Measurements from ENCODE around the gene PLA2G2F.
A peak's percentile ranks its signal among the peaks of the same experiment; 100 is the strongest.

PLA2G2F gene

DNA sequence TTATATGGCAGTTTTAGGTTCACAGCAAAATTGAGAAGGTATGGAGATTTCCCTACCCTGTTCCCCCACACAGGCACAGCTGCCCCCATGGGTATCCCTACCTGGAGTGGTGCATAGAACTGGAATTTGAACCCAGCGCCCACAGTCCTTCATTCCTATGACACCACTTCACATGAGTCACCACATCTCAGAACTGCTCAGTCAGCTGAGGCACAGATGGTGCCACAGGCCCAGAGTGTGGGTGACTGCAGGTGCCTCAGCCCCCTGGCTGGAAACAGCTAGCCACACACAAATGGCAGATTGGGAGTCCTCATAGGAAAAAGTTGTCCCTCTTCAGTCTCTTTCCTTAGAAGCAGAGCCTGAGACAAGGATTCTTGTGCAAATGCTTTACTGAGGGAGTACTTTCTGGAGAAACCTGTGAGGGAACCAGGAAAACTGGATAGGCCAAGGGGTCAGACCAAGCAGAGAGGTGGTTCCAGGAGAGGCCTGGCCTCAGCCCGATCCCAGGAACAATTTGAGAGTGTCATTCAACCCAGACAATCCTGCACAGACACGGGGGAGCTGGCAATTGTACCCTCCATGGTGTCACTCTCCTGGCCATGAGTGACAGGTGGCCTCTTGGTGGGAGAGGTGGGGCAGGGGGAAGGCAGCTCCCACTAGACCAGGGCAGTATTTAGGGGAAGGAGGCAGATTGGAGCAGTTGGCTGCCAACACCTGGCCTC, 26.7 kb upstream of the PLA2G2F start:
- DNase-seq (ENCODE audit: low read depth) = peak; percentile 29
- H3K4me3 ChIP-seq (ENCODE audit: control insufficient read depth, low read depth, low read length) = no peak overlapping the region
- TF ChIP-seq, protein P1, sequence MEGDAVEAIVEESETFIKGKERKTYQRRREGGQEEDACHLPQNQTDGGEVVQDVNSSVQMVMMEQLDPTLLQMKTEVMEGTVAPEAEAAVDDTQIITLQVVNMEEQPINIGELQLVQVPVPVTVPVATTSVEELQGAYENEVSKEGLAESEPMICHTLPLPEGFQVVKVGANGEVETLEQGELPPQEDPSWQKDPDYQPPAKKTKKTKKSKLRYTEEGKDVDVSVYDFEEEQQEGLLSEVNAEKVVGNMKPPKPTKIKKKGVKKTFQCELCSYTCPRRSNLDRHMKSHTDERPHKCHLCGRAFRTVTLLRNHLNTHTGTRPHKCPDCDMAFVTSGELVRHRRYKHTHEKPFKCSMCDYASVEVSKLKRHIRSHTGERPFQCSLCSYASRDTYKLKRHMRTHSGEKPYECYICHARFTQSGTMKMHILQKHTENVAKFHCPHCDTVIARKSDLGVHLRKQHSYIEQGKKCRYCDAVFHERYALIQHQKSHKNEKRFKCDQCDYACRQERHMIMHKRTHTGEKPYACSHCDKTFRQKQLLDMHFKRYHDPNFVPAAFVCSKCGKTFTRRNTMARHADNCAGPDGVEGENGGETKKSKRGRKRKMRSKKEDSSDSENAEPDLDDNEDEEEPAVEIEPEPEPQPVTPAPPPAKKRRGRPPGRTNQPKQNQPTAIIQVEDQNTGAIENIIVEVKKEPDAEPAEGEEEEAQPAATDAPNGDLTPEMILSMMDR (conservative IDR thresholded peaks at IDR 0.05; ENCODE audit: control insufficient read depth, insufficient read depth, low read depth, low read length) = no peak

DNA sequence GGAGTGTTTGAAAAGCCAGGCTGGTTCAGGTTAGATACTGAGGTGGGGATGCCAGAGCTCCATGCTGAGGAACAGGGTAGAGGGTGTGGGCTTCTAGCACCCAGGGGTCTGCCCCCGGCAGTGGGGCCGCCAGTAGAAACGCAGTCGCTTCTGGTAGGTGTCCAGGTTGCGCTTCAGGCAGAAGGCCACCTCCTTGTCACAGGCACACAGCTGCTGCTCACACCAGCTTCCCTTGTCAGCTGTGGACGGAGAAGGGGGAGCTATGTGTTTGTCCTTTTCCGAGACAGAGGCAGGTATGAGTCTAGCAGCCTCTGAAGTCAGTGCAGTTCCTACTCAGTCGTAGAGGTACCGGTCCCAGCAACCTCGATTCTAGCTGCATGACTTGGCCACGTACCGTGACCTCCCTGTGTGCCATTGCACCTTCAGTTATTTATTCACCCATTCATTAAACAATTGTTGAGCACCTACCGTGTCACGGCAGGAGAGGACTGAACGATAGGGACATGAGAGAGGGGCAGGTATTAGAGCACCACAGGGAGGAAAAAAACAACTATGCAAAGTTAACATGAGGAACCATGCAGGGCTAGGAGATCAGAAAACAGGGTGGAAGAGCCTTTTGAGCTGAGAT, 25.0 kb upstream of the PLA2G2F start:
- no peak overlapping the region for H3K4me3 ChIP-seq (ENCODE audit: control insufficient read depth, low read depth, low read length)
- TF ChIP-seq, protein P1 (conservative IDR thresholded peaks at IDR 0.05; ENCODE audit: control insufficient read depth, insufficient read depth, low read depth, low read length) = no peak
- DNase-seq (ENCODE audit: low read depth) = no peak

DNA sequence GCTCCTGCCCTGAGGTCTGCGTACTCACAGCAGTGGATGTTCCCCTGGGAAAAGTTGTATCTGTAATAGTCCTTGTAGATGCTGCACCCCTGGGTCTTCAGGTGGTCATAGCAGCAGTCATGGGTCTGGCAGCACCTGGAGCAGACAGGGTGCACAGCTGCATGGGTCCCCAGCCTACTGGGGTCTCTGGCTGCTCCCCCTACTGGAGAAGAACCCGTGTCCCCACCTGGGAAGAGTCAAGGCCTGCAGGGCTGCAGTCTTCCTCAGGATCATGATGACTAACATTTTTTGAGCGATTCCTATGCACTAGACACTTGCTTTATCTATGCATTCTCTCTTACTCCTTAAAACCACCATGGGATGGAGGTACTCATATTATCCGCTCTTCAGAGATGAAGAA, 23.6 kb upstream of the PLA2G2F start:
- TF ChIP-seq, protein P1 (conservative IDR thresholded peaks at IDR 0.05; ENCODE audit: control insufficient read depth, insufficient read depth, low read depth, low read length) = no peak
- H3K4me3 ChIP-seq (ENCODE audit: control insufficient read depth, low read depth, low read length) = no peak overlapping the region
- DNase-seq (ENCODE audit: low read depth) = no peak

DNA sequence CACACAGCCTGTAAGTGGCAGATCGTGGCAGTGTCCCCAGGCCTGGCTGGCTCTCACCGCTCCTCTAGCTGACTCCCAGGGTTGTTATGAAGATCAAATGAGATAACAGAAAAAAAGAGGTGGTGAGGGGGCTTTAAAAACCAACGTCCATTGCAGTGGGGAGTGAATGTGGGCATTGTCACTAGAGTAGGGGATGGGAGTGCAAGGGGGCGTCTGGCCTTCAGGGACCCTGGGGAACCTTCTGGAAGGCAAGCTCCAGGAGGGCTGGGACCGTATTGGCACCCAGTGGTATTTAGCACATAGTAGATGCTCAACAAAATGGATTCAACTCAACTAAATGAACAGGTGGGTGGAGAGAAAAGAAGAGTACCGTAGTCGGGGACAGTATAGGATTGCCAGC, 23.2 kb upstream of the PLA2G2F start:
- no peak for DNase-seq (ENCODE audit: low read depth)
- no peak overlapping the region for H3K4me3 ChIP-seq (ENCODE audit: control insufficient read depth, low read depth, low read length)
- TF ChIP-seq, protein P1 (conservative IDR thresholded peaks at IDR 0.05; ENCODE audit: control insufficient read depth, insufficient read depth, low read depth, low read length) = no peak

DNA sequence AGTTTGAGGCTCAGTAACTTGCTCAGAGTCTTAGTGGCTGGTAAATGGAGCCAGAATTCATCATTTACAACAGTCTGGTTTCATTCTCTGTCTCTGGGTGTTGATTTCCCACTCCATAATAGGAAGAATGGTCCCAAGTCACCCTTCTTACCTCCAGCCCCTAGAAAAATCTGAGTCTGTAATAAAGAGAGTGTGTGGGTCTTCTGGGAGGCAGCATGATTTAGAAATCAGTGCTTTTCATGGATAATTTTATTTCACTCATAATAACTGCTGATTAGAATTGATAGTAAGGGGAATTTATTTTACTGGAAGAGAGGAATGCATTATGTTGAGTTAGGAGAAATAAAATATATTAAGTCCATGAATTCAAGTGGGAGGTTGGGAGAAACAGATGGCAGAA, 21.9 kb upstream of the PLA2G2F start:
- TF ChIP-seq, protein P1 (conservative IDR thresholded peaks at IDR 0.05; ENCODE audit: control insufficient read depth, insufficient read depth, low read depth, low read length) = no peak
- DNase-seq (ENCODE audit: low read depth) = no peak
- H3K4me3 ChIP-seq (ENCODE audit: control insufficient read depth, low read depth, low read length) = no peak overlapping the region

DNA sequence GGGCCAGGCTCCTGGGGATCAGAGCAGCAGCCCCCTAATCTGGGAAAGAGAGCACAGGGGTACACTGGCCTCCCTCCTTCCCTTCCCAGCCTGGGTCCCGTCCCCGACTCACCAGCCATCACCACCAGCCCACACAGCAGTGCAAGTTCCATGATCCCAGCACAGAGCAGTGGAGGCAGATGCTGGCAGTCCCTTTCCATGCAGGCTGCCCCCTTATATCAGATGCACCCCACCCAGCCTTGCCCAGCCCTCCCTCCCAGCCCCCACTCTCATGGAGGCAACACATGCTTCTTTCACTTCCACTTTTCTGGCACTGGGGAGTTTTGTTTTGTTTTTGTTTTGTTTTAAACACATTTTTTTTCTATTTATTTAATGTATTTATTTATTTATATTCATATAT, 19.8 kb upstream of the PLA2G2F start, which contains the start of gene PLA2G2D:
PLA2G2D (minus strand) TSS at position 190 of the 400 bp plus-strand sequence; CDS start at position 152, 38 bp downstream.
- TF ChIP-seq, protein P1 (conservative IDR thresholded peaks at IDR 0.05; ENCODE audit: control insufficient read depth, insufficient read depth, low read depth, low read length) = no peak
- no peak within 1 kb of the TSS for H3K4me3 ChIP-seq (ENCODE audit: control insufficient read depth, low read depth, low read length)
- DNase-seq (ENCODE audit: low read depth) = no peak
